H1 (cell line): Measurements from ENCODE around the gene AKT1S1. TPM values are rescaled to one million over a fixed set of nuclear protein-coding genes. Genes with fewer than 3 reads are reported as not detected.

Source experiments
- CBX5 ChIP-seq: fragments of 300-800, 300-1000 bp; sonication (generic); IDR thresholded peaks from 2 replicates; pipeline ENCODE4 v1.7.1; 2016; ENCODE audit warnings: antibody characterized with exemption, low read length, low read depth
- CHD2 ChIP-seq: IDR thresholded peaks from 2 replicates; pipeline ENCODE4 v1.6.1; 2012; ENCODE audit warnings: low read length, improper control_type of control experiment
- GABPA ChIP-seq: IDR thresholded peaks from 2 replicates; pipeline ENCODE4 v1.6.1; 2011; ENCODE audit warnings: mild to moderate bottlenecking, low read length, moderate library complexity, borderline replicate concordance; ENCODE audit not compliant: insufficient read depth
- RNF2 ChIP-seq: fragments of 200-900, 300-1000 bp; sonication (generic); IDR thresholded peaks from 2 replicates; pipeline ENCODE4 v1.7.1; 2016; ENCODE audit warnings: borderline replicate concordance, low read depth, mild to moderate bottlenecking, antibody characterized with exemption, low read length; ENCODE audit not compliant: poor library complexity, severe bottlenecking; ENCODE audit errors: missing control alignments
- polyA plus RNA-seq, 7 experiments: library from polyadenylated mRNA; depleted of rRNA in 3 of 7; stranded (reverse) in 5 of 7; unstranded in 2 of 7; fragments of >200 nt in 5 of 7; fragments of 200-250 nt in 2 of 7; gene quantifications; 1 replicate in 5 of 7; 2 replicates in 1 of 7; 4 replicates in 1 of 7; pipeline versions ENCODE4 v1.2.1 to v1.2.3, GENCODE V29; 2011 to 2013; ENCODE audit warnings: missing spikeins in 2 of 7, mixed read lengths in 2 of 7
- total RNA-seq: library from RNA; stranded (reverse); fragmentation: NEBNext Ultra II Directional; extraction: Animal tissue kit (Norgen Biotek cat#: 25700); gene quantifications from 2 replicates; pipeline ENCODE4 v1.2.1, GENCODE V29; 2021
- TF ChIP-seq, protein P1 (sequence below): fragments of 300-600 bp; sonication (generic); IDR thresholded peaks from 2 replicates; pipeline ENCODE4 v1.7.1; 2012; ENCODE audit warnings: low read length, moderate library complexity, mild to moderate bottlenecking, inconsistent platforms; ENCODE audit not compliant: insufficient replicate concordance

The AKT1S1 gene
- total and polyA plus RNA-seq, 2 of the 8 experiments (the other 6 are each of a cell fraction or from before 2014, with no cell fraction given) = 40.7 to 45.9 TPM

DNA sequence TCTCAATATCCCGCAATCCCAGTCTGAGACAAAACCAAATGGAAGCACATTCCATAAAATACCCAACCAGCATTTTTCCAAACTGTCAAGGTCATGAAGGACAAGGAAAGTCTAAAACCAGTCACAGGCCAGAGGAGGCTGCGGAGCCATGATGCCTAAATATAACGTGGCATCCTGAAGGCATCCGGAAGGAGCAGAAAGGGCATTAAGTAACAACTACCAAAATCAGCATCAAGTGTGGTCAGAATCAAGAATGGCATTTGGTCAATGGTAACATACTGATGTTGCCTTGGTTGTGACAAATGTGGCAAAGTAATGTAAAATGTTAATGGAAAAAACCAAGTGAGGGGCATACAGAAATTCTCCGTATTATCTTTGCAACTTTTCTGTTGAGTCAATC lies 48.3 kb upstream of the AKT1S1 start (continued):
- TF ChIP-seq, protein P1, sequence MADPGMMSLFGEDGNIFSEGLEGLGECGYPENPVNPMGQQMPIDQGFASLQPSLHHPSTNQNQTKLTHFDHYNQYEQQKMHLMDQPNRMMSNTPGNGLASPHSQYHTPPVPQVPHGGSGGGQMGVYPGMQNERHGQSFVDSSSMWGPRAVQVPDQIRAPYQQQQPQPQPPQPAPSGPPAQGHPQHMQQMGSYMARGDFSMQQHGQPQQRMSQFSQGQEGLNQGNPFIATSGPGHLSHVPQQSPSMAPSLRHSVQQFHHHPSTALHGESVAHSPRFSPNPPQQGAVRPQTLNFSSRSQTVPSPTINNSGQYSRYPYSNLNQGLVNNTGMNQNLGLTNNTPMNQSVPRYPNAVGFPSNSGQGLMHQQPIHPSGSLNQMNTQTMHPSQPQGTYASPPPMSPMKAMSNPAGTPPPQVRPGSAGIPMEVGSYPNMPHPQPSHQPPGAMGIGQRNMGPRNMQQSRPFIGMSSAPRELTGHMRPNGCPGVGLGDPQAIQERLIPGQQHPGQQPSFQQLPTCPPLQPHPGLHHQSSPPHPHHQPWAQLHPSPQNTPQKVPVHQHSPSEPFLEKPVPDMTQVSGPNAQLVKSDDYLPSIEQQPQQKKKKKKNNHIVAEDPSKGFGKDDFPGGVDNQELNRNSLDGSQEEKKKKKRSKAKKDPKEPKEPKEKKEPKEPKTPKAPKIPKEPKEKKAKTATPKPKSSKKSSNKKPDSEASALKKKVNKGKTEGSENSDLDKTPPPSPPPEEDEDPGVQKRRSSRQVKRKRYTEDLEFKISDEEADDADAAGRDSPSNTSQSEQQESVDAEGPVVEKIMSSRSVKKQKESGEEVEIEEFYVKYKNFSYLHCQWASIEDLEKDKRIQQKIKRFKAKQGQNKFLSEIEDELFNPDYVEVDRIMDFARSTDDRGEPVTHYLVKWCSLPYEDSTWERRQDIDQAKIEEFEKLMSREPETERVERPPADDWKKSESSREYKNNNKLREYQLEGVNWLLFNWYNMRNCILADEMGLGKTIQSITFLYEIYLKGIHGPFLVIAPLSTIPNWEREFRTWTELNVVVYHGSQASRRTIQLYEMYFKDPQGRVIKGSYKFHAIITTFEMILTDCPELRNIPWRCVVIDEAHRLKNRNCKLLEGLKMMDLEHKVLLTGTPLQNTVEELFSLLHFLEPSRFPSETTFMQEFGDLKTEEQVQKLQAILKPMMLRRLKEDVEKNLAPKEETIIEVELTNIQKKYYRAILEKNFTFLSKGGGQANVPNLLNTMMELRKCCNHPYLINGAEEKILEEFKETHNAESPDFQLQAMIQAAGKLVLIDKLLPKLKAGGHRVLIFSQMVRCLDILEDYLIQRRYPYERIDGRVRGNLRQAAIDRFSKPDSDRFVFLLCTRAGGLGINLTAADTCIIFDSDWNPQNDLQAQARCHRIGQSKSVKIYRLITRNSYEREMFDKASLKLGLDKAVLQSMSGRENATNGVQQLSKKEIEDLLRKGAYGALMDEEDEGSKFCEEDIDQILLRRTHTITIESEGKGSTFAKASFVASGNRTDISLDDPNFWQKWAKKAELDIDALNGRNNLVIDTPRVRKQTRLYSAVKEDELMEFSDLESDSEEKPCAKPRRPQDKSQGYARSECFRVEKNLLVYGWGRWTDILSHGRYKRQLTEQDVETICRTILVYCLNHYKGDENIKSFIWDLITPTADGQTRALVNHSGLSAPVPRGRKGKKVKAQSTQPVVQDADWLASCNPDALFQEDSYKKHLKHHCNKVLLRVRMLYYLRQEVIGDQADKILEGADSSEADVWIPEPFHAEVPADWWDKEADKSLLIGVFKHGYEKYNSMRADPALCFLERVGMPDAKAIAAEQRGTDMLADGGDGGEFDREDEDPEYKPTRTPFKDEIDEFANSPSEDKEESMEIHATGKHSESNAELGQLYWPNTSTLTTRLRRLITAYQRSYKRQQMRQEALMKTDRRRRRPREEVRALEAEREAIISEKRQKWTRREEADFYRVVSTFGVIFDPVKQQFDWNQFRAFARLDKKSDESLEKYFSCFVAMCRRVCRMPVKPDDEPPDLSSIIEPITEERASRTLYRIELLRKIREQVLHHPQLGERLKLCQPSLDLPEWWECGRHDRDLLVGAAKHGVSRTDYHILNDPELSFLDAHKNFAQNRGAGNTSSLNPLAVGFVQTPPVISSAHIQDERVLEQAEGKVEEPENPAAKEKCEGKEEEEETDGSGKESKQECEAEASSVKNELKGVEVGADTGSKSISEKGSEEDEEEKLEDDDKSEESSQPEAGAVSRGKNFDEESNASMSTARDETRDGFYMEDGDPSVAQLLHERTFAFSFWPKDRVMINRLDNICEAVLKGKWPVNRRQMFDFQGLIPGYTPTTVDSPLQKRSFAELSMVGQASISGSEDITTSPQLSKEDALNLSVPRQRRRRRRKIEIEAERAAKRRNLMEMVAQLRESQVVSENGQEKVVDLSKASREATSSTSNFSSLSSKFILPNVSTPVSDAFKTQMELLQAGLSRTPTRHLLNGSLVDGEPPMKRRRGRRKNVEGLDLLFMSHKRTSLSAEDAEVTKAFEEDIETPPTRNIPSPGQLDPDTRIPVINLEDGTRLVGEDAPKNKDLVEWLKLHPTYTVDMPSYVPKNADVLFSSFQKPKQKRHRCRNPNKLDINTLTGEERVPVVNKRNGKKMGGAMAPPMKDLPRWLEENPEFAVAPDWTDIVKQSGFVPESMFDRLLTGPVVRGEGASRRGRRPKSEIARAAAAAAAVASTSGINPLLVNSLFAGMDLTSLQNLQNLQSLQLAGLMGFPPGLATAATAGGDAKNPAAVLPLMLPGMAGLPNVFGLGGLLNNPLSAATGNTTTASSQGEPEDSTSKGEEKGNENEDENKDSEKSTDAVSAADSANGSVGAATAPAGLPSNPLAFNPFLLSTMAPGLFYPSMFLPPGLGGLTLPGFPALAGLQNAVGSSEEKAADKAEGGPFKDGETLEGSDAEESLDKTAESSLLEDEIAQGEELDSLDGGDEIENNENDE = no peak
- no peak for TF ChIP-seq GABPA
- TF ChIP-seq CHD2 = no peak
- TF ChIP-seq RNF2 = no peak
- TF ChIP-seq CBX5 = no peak
- TF ChIP-seq, all 59 proteins: peak for 0
